H1 (cell line): ENCODE measurements around the gene KRCC1. TPM values are rescaled to one million over a fixed set of nuclear protein-coding genes. Genes with fewer than 3 reads are reported as not detected.

Experiments
- CTCF ChIA-PET: fragments of 300-600 bp; sonication (Branson Sonifier 250); formaldehyde crosslinking; loops from one replicate; lab custom pipeline; 2021; ENCODE audit not compliant: partially characterized antibody; lab: Charles Lee
- POLR2A ChIA-PET: fragments of 300-600 bp; sonication (Branson Sonifier 250); formaldehyde crosslinking; loops from one replicate; lab custom pipeline; 2021; ENCODE audit warnings: inconsistent platforms; ENCODE audit not compliant: partially characterized antibody; lab: Charles Lee
- DNase-seq, 2 experiments: peaks; one replicate each; pipeline versions ENCODE4 v3.0.0 to v3.0.0-alpha.2; 2010 to 2022; ENCODE audit warnings: low spot score in 2 of 2, low read depth in 1 of 2, mixed read lengths in 1 of 2
- FAIRE-seq: peaks from 2 replicates; lab custom pipeline; 2011; peaks lifted over from hg19 to GRCh38; lab: Jason Lieb, UNC
- H2AFZ ChIP-seq: 2 replicates; pipeline ENCODE4 v1.8.1; 2012; ENCODE audit warnings: low read length, inconsistent platforms
- H2AK5ac ChIP-seq: 2 replicates; pipeline ENCODE4 v1.6.1; 2013; ENCODE audit warnings: low read depth, low read length
- H2BK120ac ChIP-seq: replicated peaks from 2 replicates; pipeline ENCODE3; 2013; ENCODE audit warnings: low read depth, low read length, inconsistent platforms
- H2BK12ac ChIP-seq: 2 replicates; pipeline ENCODE4 v1.6.1; 2013; ENCODE audit warnings: low read depth, low read length
- H2BK15ac ChIP-seq: 2 replicates; pipeline ENCODE4 v1.6.1; 2013; ENCODE audit warnings: low read length
- H2BK20ac ChIP-seq: 2 replicates; pipeline ENCODE4 v1.6.1; 2013; ENCODE audit warnings: low read length
- H2BK5ac ChIP-seq: 2 replicates; pipeline ENCODE4 v1.6.1; 2013; ENCODE audit warnings: low read depth, low read length
- H3K14ac ChIP-seq: 2 replicates; pipeline ENCODE4 v1.6.1; 2013; ENCODE audit warnings: inconsistent platforms; ENCODE audit not compliant: insufficient read length
- H3K18ac ChIP-seq: 2 replicates; pipeline ENCODE4 v1.6.1; 2013; ENCODE audit warnings: low read length; ENCODE audit errors: extremely low read depth
- H3K23ac ChIP-seq: 2 replicates; pipeline ENCODE4 v1.6.1; 2013; ENCODE audit warnings: inconsistent platforms; ENCODE audit not compliant: insufficient read length
- H3K23me2 ChIP-seq: 2 replicates; pipeline ENCODE4 v1.6.1; 2013; ENCODE audit warnings: low read depth, low read length
- H3K27ac ChIP-seq: 2 replicates; pipeline ENCODE4 v1.6.1; 2011; ENCODE audit warnings: low read depth, low read length, inconsistent platforms
- H3K27me3 ChIP-seq, 4 experiments: replicated peaks in 1 of 4; 1 replicate in 1 of 4; 2 replicates in 3 of 4; pipeline versions ENCODE4 v1.6.1 to v1.8.1; 2011 to 2013; ENCODE audit warnings: low read length in 3 of 4, mild to moderate bottlenecking in 3 of 4, inconsistent platforms in 2 of 4, mixed read lengths in 2 of 4, moderate library complexity in 1 of 4; ENCODE audit not compliant: control insufficient read depth in 3 of 4, insufficient read depth in 3 of 4; ENCODE audit errors: extremely low read depth in 1 of 4
- H3K36me3 ChIP-seq, 4 experiments: 2 replicates each; pipeline versions ENCODE4 v1.6.1 to v1.8.1; 2011 to 2013; ENCODE audit warnings: mild to moderate bottlenecking in 4 of 4, low read length in 3 of 4, moderate library complexity in 2 of 4, control low read depth in 1 of 4, inconsistent platforms in 1 of 4; ENCODE audit not compliant: insufficient read depth in 4 of 4, control insufficient read depth in 2 of 4
- H3K4ac ChIP-seq: replicated peaks from 2 replicates; pipeline ENCODE3; 2013; ENCODE audit warnings: low read length, low read depth, mixed read lengths, inconsistent platforms; ENCODE audit not compliant: insufficient read length
- H3K4me1 ChIP-seq, 4 experiments: replicated peaks in 1 of 4; 1 replicate in 1 of 4; 2 replicates in 3 of 4; pipeline versions ENCODE4 v1.6.1 to v1.8.1; 2011 to 2013; ENCODE audit warnings: low read length in 3 of 4, inconsistent platforms in 2 of 4, mixed read lengths in 1 of 4; ENCODE audit not compliant: insufficient read depth in 4 of 4, control insufficient read depth in 3 of 4
- H3K4me2 ChIP-seq, 2 experiments: 2 replicates each; pipeline versions ENCODE4 v1.6.1 to v1.8.1; 2011 to 2013; ENCODE audit warnings: low read depth in 2 of 2, low read length in 2 of 2, control low read depth in 1 of 2, inconsistent platforms in 1 of 2, mild to moderate bottlenecking in 1 of 2; ENCODE audit not compliant: insufficient read depth in 1 of 2
- H3K4me3 ChIP-seq, 4 experiments: fragments of 200-600, 300-600 bp in 1 of 4; sonication (generic), shearing (Covaris generic), sonication (Bioruptor Twin) in 1 of 4; 2 replicates each; pipeline versions ENCODE4 v1.5.1 to v1.8.1; 2011 to 2016; ENCODE audit warnings: low read length in 4 of 4, low read depth in 3 of 4, control low read depth in 2 of 4, inconsistent platforms in 2 of 4, mild to moderate bottlenecking in 2 of 4, mixed read lengths in 1 of 4, moderate library complexity in 1 of 4; ENCODE audit not compliant: insufficient read depth in 2 of 4; ENCODE audit errors: extremely low read depth in 1 of 4
- H3K56ac ChIP-seq: replicated peaks from 2 replicates; pipeline ENCODE3; 2013; ENCODE audit warnings: low read depth, mild to moderate bottlenecking, mixed read lengths, low read length, inconsistent platforms; ENCODE audit not compliant: insufficient read length
- H3K79me1 ChIP-seq: 2 replicates; pipeline ENCODE4 v1.6.1; 2013; ENCODE audit warnings: low read depth, low read length, control low read depth
- H3K79me2 ChIP-seq, 2 experiments: 2 replicates each; pipeline versions ENCODE4 v1.6.1 to v1.8.1; 2012 to 2013; ENCODE audit warnings: low read length in 2 of 2, mild to moderate bottlenecking in 2 of 2, inconsistent platforms in 1 of 2; ENCODE audit not compliant: insufficient read depth in 2 of 2, control insufficient read depth in 1 of 2
- H3K9ac ChIP-seq, 4 experiments: replicated peaks in 1 of 4; 1 replicate in 1 of 4; 2 replicates in 3 of 4; pipeline versions ENCODE4 v1.6.1 to v1.8.1; 2011 to 2013; ENCODE audit warnings: low read depth in 3 of 4, low read length in 3 of 4, control low read depth in 2 of 4, mild to moderate bottlenecking in 2 of 4, moderate library complexity in 2 of 4, inconsistent platforms in 1 of 4; ENCODE audit errors: extremely low read depth in 1 of 4
- H3K9me3 ChIP-seq, 2 experiments: 2 replicates each; pipeline versions ENCODE4 v1.6.1 to v1.8.1; 2012 to 2013; ENCODE audit warnings: mild to moderate bottlenecking in 2 of 2, moderate library complexity in 2 of 2, control low read depth in 1 of 2, inconsistent platforms in 1 of 2, low read depth in 1 of 2, low read length in 1 of 2, mixed read lengths in 1 of 2; ENCODE audit not compliant: insufficient read depth in 2 of 2
- H4K20me1 ChIP-seq, 2 experiments: replicated peaks in 1 of 2; 2 replicates each; pipeline versions ENCODE3 to v1.8.1; 2011 to 2013; ENCODE audit warnings: inconsistent platforms in 2 of 2, low read length in 2 of 2, mild to moderate bottlenecking in 1 of 2; ENCODE audit not compliant: insufficient read depth in 2 of 2, control insufficient read depth in 1 of 2
- H4K5ac ChIP-seq: 2 replicates; pipeline ENCODE4 v1.6.1; 2013; ENCODE audit warnings: low read length, low read depth, mixed read lengths, inconsistent platforms; ENCODE audit not compliant: insufficient read length
- H4K8ac ChIP-seq: 2 replicates; pipeline ENCODE4 v1.8.0; 2013; ENCODE audit warnings: mild to moderate bottlenecking, moderate library complexity, low read length, inconsistent platforms; ENCODE audit not compliant: insufficient read depth; ENCODE audit errors: extremely low read depth
- H4K91ac ChIP-seq: replicated peaks from 2 replicates; pipeline ENCODE3; 2013; ENCODE audit warnings: low read length, mixed read lengths, inconsistent platforms; ENCODE audit not compliant: insufficient read length
- CHD1 ChIP-seq: IDR thresholded peaks from 2 replicates; pipeline ENCODE4 v1.6.1; 2012; ENCODE audit warnings: low read depth, low read length, improper control_type of control experiment
- GTF2F1 ChIP-seq: IDR thresholded peaks from 2 replicates; pipeline ENCODE4 v1.6.1; 2012; ENCODE audit warnings: low read depth, low read length, improper control_type of control experiment, borderline replicate concordance
- HDAC2 ChIP-seq, 2 experiments: fragments of 300-600 bp in 1 of 2; sonication (generic) in 1 of 2; IDR thresholded peaks; 2 replicates each; pipeline ENCODE4 v1.6.1; 2011 to 2012; ENCODE audit warnings: low read depth in 2 of 2, low read length in 2 of 2, mild to moderate bottlenecking in 2 of 2, moderate library complexity in 2 of 2, borderline replicate concordance in 1 of 2, inconsistent platforms in 1 of 2
- JUND ChIP-seq: IDR thresholded peaks from 2 replicates; pipeline ENCODE4 v1.6.1; 2011; ENCODE audit warnings: mild to moderate bottlenecking, improper control_type of control experiment, low read length
- NANOG ChIP-seq: IDR thresholded peaks from 2 replicates; pipeline ENCODE4 v1.6.1; 2011; ENCODE audit warnings: low read length, low read depth, mild to moderate bottlenecking, inconsistent platforms; ENCODE audit not compliant: insufficient read depth, poor library complexity, severe bottlenecking
- NRF1 ChIP-seq: IDR thresholded peaks from 2 replicates; pipeline ENCODE4 v1.6.1; 2011; ENCODE audit warnings: mild to moderate bottlenecking, low read depth, low read length, improper control_type of control experiment
- PHF8 ChIP-seq: fragments of 200-600 bp; sonication (generic); conservative IDR thresholded peaks from 2 replicates; pipeline ENCODE4 v1.7.1; 2012; ENCODE audit warnings: low read depth, mild to moderate bottlenecking, inconsistent platforms, low read length, moderate library complexity
- SAP30 ChIP-seq: fragments of 300-600 bp; sonication (generic); IDR thresholded peaks from 2 replicates; pipeline ENCODE4 v1.7.1; 2012; ENCODE audit warnings: low read length, moderate library complexity, mild to moderate bottlenecking, inconsistent platforms; ENCODE audit not compliant: insufficient read depth, insufficient replicate concordance
- SIX5 ChIP-seq: IDR thresholded peaks from 2 replicates; pipeline ENCODE4 v1.6.1; 2011; ENCODE audit warnings: mild to moderate bottlenecking, low read depth, low read length
- TEAD4 ChIP-seq: IDR thresholded peaks from 2 replicates; pipeline ENCODE4 v1.6.1; 2012; ENCODE audit warnings: low read depth, low read length, inconsistent platforms, mixed read lengths
- ZNF274 ChIP-seq: IDR thresholded peaks from 2 replicates; pipeline ENCODE4 v1.7.0; 2012; ENCODE audit warnings: low read length, borderline replicate concordance; ENCODE audit errors: extremely low read depth
- WGBS, 2 experiments: shearing (Covaris generic) in 1 of 2; methylation state at CpG; one replicate each; pipeline versions ENCODE4 v1.1.6 to v1.1.7; 2013 to 2015; ENCODE audit warnings: low lambda C conversion rate in 2 of 2, mixed read lengths in 2 of 2, inconsistent platforms in 1 of 2, low coverage in 1 of 2, missing lambda C conversion rate in 1 of 2; ENCODE audit not compliant: insufficient replicate concordance in 2 of 2, insufficient coverage in 1 of 2, insufficient read length in 1 of 2; ENCODE audit errors: extremely low coverage in 1 of 2, missing lambda C conversion rate in 1 of 2; 5-methylcytosine and 5-hydroxymethylcytosine counted together
- polyA plus RNA-seq, 7 experiments: library from polyadenylated mRNA; depleted of rRNA in 3 of 7; stranded (reverse) in 5 of 7; unstranded in 2 of 7; fragments of >200 nt in 5 of 7; fragments of 200-250 nt in 2 of 7; gene quantifications; 1 replicate in 5 of 7; 2 replicates in 1 of 7; 4 replicates in 1 of 7; pipeline versions ENCODE4 v1.2.1 to v1.2.3, GENCODE V29; 2011 to 2013; ENCODE audit warnings: missing spikeins in 2 of 7, mixed read lengths in 2 of 7
- total RNA-seq: library from RNA; stranded (reverse); fragmentation: NEBNext Ultra II Directional; extraction: Animal tissue kit (Norgen Biotek cat#: 25700); gene quantifications from 2 replicates; pipeline ENCODE4 v1.2.1, GENCODE V29; 2021

KRCC1 gene
- total and polyA plus RNA-seq, 2 of the 8 experiments (the other 6 are each of a cell fraction or from before 2014, with no cell fraction given), result 5.1 to 8.5 TPM

- Histone ChIP-seq H3K4me2 (peak overlapping the region; percentile 72 to 84), H3K4me1 (peaks cover 0 to 8% (median 4%) of the 10 kb centered on the region in 4 experiments; a peak in 5 of 7 replicates), H4K20me1 (peaks cover 0 to 6% of the 10 kb centered on the region in 2 experiments), H3K79me2 (peaks cover 4 to 24% of the 10 kb centered on the region in 2 experiments; a peak in 3 of 4 replicates), H3K23me2 (no peaks in the 10 kb centered on the region; the same call in 1 of the 2 replicates), H2AFZ (no peak overlapping the region), H3K23ac (no peak overlapping the region), H3K9me3 (no peaks in the 10 kb centered on the region), H2BK120ac (no peak overlapping the region), H3K14ac (no peak overlapping the region), H4K91ac (no peak overlapping the region), H3K18ac (no peak overlapping the region), H2BK5ac (no peak overlapping the region), H3K9ac (peak overlapping the region in 1 of 4 experiments; percentile 88; a peak in 2 of 7 replicates), H3K36me3 (peaks cover 0 to 12% (median 0%) of the 10 kb centered on the region in 4 experiments; a peak in 1 of 8 replicates), H2AK5ac (no peak overlapping the region), H3K27ac (no peak overlapping the region), H3K4ac (no peak overlapping the region), H4K8ac (no peak overlapping the region), H2BK12ac (no peak overlapping the region), H3K79me1 (0 out of 2 replicates have a peak, but pooled peaks cover 3% of the 10 kb centered on the region), H2BK15ac (no peak overlapping the region), H3K27me3 (no peaks in the 10 kb centered on the region), H4K5ac (no peak overlapping the region), H2BK20ac (no peak overlapping the region), H3K56ac (no peak overlapping the region), H3K4me3 (peak overlapping the region; percentile 88 to 99 (median 93))
- DNase-seq (no peak), FAIRE-seq (no peak)
- CTCF ChIA-PET, result interaction anchor here (1.0 to 1.6 kb wide), 5 partner anchors 12 to 137 kb away, joined by 3 to 4 read pairs (median 3); no protein-coding TSS in a partner anchor
- POLR2A ChIA-PET, result interaction anchor here (0.6 to 2.4 kb wide), 11 partner anchors 13 to 1245 kb away, joined by 3 to 26 read pairs (median 3); partner anchors contain the start of gene RNU2-63P
- 87% methylated on average over 10 of the region's 10 CpGs; no CpG with 5 or more reads in 1 of the 2 experiments for WGBS, 2 experiments
- TF ChIP-seq SIX5 (no peak), CHD1 (no peak), GTF2F1 (no peak), SAP30 (no peak), NRF1 (no peak), JUND (no peak), HDAC2 (IDR thresholded peaks at IDR 0.05; ENCODE audit: borderline replicate concordance in 1 of 2, low read depth in 2 of 2, low read length in 2 of 2) (no peak), ZNF274 (no peak), NANOG (no peak), TEAD4 (no peak), PHF8 (no peak)
These were observed 1.4 kb downstream of the KRCC1 start for GRCh38 chr2:88053934-88054781.
